ENCODE data around the gene RPL36A.

GRCh38 chrX:101359966-101360365, 30.8 kb upstream of the RPL36A start:
- no peak for TF ChIP-seq POLR2A (IDR thresholded peaks at IDR 0.05; ENCODE audit: low read length)
- TF ChIP-seq GATA1 (IDR thresholded peaks at IDR 0.05; ENCODE audit: low read depth, low read length): no peak

Measured in erythroblast (primary cell).